Upper lobe of left lung (tissue), 6 donors: ENCODE results near the gene COL7A1. TPM values are rescaled to one million over a fixed set of nuclear protein-coding genes. Genes with fewer than 3 reads are reported as not detected.

Experiments
- ATAC-seq, 2 donors: fragments of 200-7000 bp; cut with Tn5 transposase; one replicate each; pipeline ENCODE4 v1.9.1; 2022; ENCODE audit warnings: mild to moderate bottlenecking in 2 of 2, moderate library complexity in 2 of 2; ENCODE audit not compliant: low FRiP score in 2 of 2
- DNase-seq, 2 donors: peaks; one replicate each; pipeline ENCODE4 v3.0.0-alpha.2; 2019 to 2020
- H3K27ac ChIP-seq, 4 donors: fragments of 200-600 bp; sonication (generic); one replicate each; pipeline ENCODE4 v1.5.1; 2016 to 2019
- H3K27me3 ChIP-seq, 4 donors: fragments of 200-600 bp; sonication (generic); one replicate each; pipeline ENCODE4 v1.5.1; 2017 to 2019
- H3K36me3 ChIP-seq, 4 donors: fragments of 200-600 bp; sonication (generic); one replicate each; pipeline ENCODE4 v1.5.1; 2016 to 2019
- H3K4me1 ChIP-seq, 4 donors: fragments of 200-600 bp; sonication (generic); one replicate each; pipeline ENCODE4 v1.5.1; 2018 to 2019
- H3K4me3 ChIP-seq, 4 donors: fragments of 200-600 bp; sonication (generic); one replicate each; pipeline ENCODE4 v1.5.1; 2017 to 2019; ENCODE audit warnings: mild to moderate bottlenecking in 2 of 4, moderate library complexity in 1 of 4
- H3K9me3 ChIP-seq, 4 donors: fragments of 200-600 bp; sonication (generic); one replicate each; pipeline ENCODE4 v1.5.1; 2018 to 2019
- CTCF ChIP-seq, 6 experiments: fragments of 450-650 bp in 4 of 6; fragments of 200-600 bp in 2 of 6; sonication (generic) in 2 of 6; IDR thresholded peaks; one replicate each; pipeline ENCODE4 v1.5.1; 2016 to 2019; ENCODE audit warnings: antibody characterized with exemption in 6 of 6
- EP300 ChIP-seq, 4 donors: sonication (generic); formaldehyde crosslinking; IDR thresholded peaks; one replicate each; pipeline ENCODE4 v1.5.1; 2017; ENCODE audit warnings: antibody characterized with exemption in 4 of 4, control low read depth in 2 of 4
- POLR2A ChIP-seq, 4 donors: fragments of 450-650 bp; IDR thresholded peaks; one replicate each; pipeline ENCODE4 v1.5.1; 2016 to 2017; ENCODE audit warnings: antibody characterized with exemption in 4 of 4, mild to moderate bottlenecking in 2 of 4
- POLR2AphosphoS5 ChIP-seq, 2 donors: sonication (generic); formaldehyde crosslinking; IDR thresholded peaks; one replicate each; pipeline ENCODE4 v1.5.1; 2017; ENCODE audit warnings: antibody characterized with exemption in 2 of 2
- WGBS, 2 donors: methylation state at CpG; one replicate each; pipeline ENCODE4 v1.1.5; 2017 to 2018; 5-methylcytosine and 5-hydroxymethylcytosine counted together
- total RNA-seq, 6 donors: library from RNA; depleted of rRNA in 4 of 6; stranded (reverse); fragments of >200 nt in 4 of 6; gene quantifications; one replicate each; pipeline versions ENCODE4 v1.1.0 to v1.2.1, GENCODE V29; 2016 to 2021
- donor health status: DM: no; HTN: no; CAD: no; lungs with moderate emphysema.
- donor health status: DM: no; HTN: yes; CAD: no; lungs with severe emphysema.

Gene COL7A1
- total RNA-seq, 6 donors from 2014 or later, result 2.7 to 30.4 (median 4.6) TPM

GRCh38 chr3:48593337-48593736 lies 1.8 kb downstream of the COL7A1 start:
- peaks cover 0 to 4% (median 0%) of the 10 kb centered on the region in 4 donors for H3K27me3 ChIP-seq
- H3K4me3 ChIP-seq, result no peak overlapping the region
- H3K4me1 ChIP-seq, result peaks cover 7 to 15% (median 13%) of the 10 kb centered on the region in 4 donors
- no peak for DNase-seq
- TF ChIP-seq CTCF (IDR thresholded peaks at IDR 0.05) (no peak), POLR2A (IDR thresholded peaks at IDR 0.05) (no peak), POLR2AphosphoS5 (IDR thresholded peaks at IDR 0.05) (no peak), EP300 (IDR thresholded peaks at IDR 0.05) (no peak)
- no peaks in the 10 kb centered on the region for H3K9me3 ChIP-seq
- WGBS, 2 donors, result 73 to 97% methylated on average over 3 to 9 of the region's 9 CpGs
- H3K27ac ChIP-seq, result no peak overlapping the region
- peaks cover 0 to 8% (median 4%) of the 10 kb centered on the region in 4 donors for H3K36me3 ChIP-seq
- no peak for ATAC-seq

- Histone ChIP-seq H3K4me1 (peaks cover 7 to 15% (median 13%) of the 10 kb centered on the region in 4 donors), H3K27me3 (peaks cover 0 to 4% (median 0%) of the 10 kb centered on the region in 4 donors), H3K4me3 (no peak overlapping the region), H3K9me3 (no peaks in the 10 kb centered on the region), H3K36me3 (peaks cover 0 to under 1% (median under 1%) of the 10 kb centered on the region in 4 donors), H3K27ac (no peak overlapping the region)
- DNase-seq (peak in 1 of 2 donors; percentile 71), ATAC-seq (no peak)
- TF ChIP-seq EP300 (IDR thresholded peaks at IDR 0.05) (no peak), POLR2AphosphoS5 (IDR thresholded peaks at IDR 0.05) (no peak), POLR2A (IDR thresholded peaks at IDR 0.05) (no peak), CTCF (IDR thresholded peaks at IDR 0.05) (no peak)
- WGBS, 2 donors, result 89 to 91% methylated on average over 14 to 17 of the region's 21 CpGs
Observed at GRCh38 chr3:48592519-48593087, 2.5 kb downstream of the COL7A1 start.

GRCh38 chr3:48591886-48592518 lies 3.1 kb downstream of the COL7A1 start:
- no peak for ATAC-seq
- H3K4me3 ChIP-seq, result no peak overlapping the region
- 91% methylated on average over 9 to 19 of the region's 22 CpGs for WGBS, 2 donors
- no peak overlapping the region for H3K27ac ChIP-seq
- H3K9me3 ChIP-seq, result no peaks in the 10 kb centered on the region
- peaks cover 0 to 4% (median 0%) of the 10 kb centered on the region in 4 donors for H3K27me3 ChIP-seq
- no peaks in the 10 kb centered on the region for H3K36me3 ChIP-seq
- DNase-seq, result peak in 1 of 2 donors; percentile 56
- TF ChIP-seq EP300 (IDR thresholded peaks at IDR 0.05), result no peak
- no peak for TF ChIP-seq POLR2AphosphoS5 (IDR thresholded peaks at IDR 0.05)
- no peak for TF ChIP-seq CTCF (IDR thresholded peaks at IDR 0.05)
- TF ChIP-seq POLR2A (IDR thresholded peaks at IDR 0.05), result no peak
- H3K4me1 ChIP-seq, result peaks cover 7 to 15% (median 13%) of the 10 kb centered on the region in 4 donors

GRCh38 chr3:48591436-48591835 lies 3.7 kb downstream of the COL7A1 start:
- H3K27me3 ChIP-seq, result peaks cover 0 to 4% (median 0%) of the 10 kb centered on the region in 4 donors
- 84 to 90% methylated on average over 9 to 13 of the region's 14 CpGs for WGBS, 2 donors
- no peaks in the 10 kb centered on the region for H3K9me3 ChIP-seq
- peak in 1 of 2 donors; percentile 78 for DNase-seq
- peaks cover 7 to 15% (median 13%) of the 10 kb centered on the region in 4 donors for H3K4me1 ChIP-seq
- H3K27ac ChIP-seq, result no peak overlapping the region
- no peak overlapping the region for H3K4me3 ChIP-seq
- TF ChIP-seq EP300 (IDR thresholded peaks at IDR 0.05) (no peak), CTCF (IDR thresholded peaks at IDR 0.05) (no peak), POLR2A (IDR thresholded peaks at IDR 0.05) (no peak), POLR2AphosphoS5 (IDR thresholded peaks at IDR 0.05) (no peak)
- ATAC-seq, result no peak
- H3K36me3 ChIP-seq, result no peaks in the 10 kb centered on the region
